ENCODE results near the gene DRG1.

DNA sequence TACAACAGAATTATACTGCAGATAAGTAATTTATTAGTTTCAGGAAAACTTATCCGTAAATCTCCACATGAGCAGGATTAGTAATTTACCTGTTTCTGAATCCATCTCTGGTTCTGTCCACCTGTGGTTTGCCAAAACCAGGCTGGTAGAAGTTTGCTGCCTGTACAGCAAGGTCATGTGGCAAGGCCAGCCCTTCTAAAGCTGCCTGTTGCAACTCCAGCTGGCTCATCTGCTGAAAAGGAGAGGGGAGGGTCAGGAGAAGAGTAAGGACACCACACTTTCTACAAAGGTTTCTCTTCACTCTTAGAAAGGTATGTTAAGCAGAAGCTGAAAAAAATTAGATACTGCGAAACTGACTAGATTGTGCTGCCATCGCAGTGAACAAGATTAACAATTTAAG is 47.9 kb downstream of the DRG1 start:
- TF ChIP-seq, protein P1, sequence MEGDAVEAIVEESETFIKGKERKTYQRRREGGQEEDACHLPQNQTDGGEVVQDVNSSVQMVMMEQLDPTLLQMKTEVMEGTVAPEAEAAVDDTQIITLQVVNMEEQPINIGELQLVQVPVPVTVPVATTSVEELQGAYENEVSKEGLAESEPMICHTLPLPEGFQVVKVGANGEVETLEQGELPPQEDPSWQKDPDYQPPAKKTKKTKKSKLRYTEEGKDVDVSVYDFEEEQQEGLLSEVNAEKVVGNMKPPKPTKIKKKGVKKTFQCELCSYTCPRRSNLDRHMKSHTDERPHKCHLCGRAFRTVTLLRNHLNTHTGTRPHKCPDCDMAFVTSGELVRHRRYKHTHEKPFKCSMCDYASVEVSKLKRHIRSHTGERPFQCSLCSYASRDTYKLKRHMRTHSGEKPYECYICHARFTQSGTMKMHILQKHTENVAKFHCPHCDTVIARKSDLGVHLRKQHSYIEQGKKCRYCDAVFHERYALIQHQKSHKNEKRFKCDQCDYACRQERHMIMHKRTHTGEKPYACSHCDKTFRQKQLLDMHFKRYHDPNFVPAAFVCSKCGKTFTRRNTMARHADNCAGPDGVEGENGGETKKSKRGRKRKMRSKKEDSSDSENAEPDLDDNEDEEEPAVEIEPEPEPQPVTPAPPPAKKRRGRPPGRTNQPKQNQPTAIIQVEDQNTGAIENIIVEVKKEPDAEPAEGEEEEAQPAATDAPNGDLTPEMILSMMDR (IDR thresholded peaks at IDR 0.05; ENCODE audit: poor library complexity, severe bottlenecking) = no peak
- no peak for TF ChIP-seq POLR2AphosphoS5 (IDR thresholded peaks at IDR 0.05)
- TF ChIP-seq SMC3 (conservative IDR thresholded peaks at IDR 0.05; ENCODE audit: poor library complexity) = no peak
- no peak for TF ChIP-seq MXI1 (conservative IDR thresholded peaks at IDR 0.05; ENCODE audit: poor library complexity, severe bottlenecking)
- no peak for TF ChIP-seq EP300 (conservative IDR thresholded peaks at IDR 0.05; ENCODE audit: poor library complexity, severe bottlenecking)
